Umbilical cord (tissue), 2 donors: Measurements from ENCODE around the gene IL7R. TPM values are rescaled to one million over a fixed set of nuclear protein-coding genes. Genes with fewer than 3 reads are reported as not detected.
A peak's percentile ranks its signal among the peaks of the same experiment; 100 is the strongest.

Source experiments
- DNase-seq: peaks from one replicate; pipeline ENCODE4 v3.0.0-alpha.2; 2015; ENCODE audit warnings: low spot score
- total RNA-seq: library from RNA; depleted of rRNA; stranded (reverse); fragments of >200 nt; gene quantifications from one replicate; pipeline ENCODE4 v1.2.3, GENCODE V29; 2014; ENCODE audit warnings: low replicate concordance; ENCODE audit not compliant: insufficient read depth

Gene IL7R
- total RNA-seq: 3.4 TPM

- DNase-seq: peak; percentile 8
Observed at GRCh38 chr5:35856765-35857351, at the start of gene IL7R. Gene IL7R (plus strand): TSS chr5:35856891. CDS start chr5:35856978, 87 bp downstream.

GRCh38 chr5:35810601-35811000 is 46.1 kb upstream of the IL7R start:
- no peak for DNase-seq

DNA sequence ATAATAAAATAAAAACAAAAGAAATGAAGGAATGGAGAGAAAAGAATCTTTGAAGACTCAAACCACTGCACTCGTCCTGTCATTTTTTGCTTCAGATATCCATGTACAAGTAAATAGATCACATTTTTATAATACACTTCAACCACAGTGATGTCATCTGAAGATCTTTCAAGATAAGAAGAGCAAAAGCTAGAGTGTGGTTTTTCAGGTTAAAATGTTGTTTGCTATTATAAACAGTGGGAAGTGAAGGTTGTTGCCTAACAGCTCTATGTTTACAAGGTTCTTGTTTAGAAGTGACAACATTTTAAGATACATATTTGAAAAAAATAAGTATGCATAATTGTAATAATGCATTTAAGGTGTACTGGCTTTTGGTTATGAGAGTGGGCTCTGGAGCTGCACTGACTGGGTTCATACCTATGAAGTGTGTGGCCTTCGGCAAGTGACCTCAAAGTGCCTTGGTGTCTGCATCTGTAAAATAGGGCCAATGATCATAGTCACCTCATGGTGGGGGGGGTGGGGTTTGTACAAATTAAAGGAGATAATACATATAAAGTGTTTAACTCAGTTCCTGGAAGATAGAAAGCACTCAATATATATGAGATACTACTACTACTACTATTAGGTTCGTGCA is 45.5 kb upstream of the IL7R start:
- no peak for DNase-seq

DNA sequence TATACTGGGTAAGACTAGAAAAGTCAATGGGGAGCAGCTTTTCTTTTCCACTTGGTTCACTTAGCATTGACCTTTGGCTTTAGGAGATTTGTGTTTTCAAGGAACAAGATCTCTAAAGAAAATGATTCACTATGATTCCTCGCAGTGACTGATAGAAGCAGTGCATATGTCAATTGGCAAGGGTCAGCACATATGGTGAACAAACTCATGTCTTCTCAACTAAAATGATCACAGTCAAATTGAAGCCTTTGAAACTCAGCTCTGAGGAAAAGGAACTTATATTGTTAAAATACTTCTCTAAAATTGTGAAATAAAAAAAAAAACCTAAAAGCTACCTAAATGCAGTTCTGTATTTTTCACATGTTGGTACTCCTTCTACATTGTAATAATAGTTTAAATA is 43.2 kb upstream of the IL7R start:
- DNase-seq: no peak

DNA sequence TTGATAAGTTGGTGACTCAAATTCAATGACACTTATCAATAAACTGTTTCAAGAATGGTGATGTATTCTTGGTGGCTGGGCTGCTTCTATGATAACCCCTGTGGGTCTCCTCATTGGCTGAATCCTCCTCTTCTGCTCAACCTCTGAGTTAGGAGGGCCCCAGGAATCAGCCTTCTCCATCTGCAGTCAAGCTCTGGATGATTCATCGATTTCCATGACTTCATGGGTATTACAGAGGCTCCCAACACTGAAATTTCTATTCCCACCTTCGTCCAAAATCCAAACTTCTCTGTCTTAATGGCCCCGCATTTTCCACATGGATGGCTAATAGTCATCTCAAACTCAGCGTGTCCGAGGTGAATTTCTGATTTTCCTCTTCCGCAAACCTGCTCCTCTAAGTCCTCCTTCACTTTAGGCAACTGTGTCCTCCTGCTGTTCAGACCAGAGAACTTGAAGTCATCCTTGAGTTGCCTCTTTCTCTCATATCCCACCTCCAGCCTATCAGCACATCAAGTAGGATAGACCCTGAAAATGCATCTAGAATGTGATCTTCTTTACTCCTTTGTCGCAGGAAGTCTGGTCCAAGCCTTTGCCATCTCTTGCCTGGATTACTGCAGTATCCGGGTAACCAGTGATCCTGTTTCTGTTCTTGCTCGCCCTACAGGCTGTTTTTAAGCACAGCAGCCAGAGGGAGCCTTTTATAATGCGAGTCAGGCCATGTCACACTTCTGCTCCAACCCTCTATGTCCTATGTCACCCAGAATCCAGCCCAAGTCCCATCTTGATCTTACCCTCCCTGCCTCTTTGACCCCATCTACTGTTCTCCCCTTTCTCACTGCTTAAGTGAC is 41.4 kb upstream of the IL7R start:
- no peak for DNase-seq

DNA sequence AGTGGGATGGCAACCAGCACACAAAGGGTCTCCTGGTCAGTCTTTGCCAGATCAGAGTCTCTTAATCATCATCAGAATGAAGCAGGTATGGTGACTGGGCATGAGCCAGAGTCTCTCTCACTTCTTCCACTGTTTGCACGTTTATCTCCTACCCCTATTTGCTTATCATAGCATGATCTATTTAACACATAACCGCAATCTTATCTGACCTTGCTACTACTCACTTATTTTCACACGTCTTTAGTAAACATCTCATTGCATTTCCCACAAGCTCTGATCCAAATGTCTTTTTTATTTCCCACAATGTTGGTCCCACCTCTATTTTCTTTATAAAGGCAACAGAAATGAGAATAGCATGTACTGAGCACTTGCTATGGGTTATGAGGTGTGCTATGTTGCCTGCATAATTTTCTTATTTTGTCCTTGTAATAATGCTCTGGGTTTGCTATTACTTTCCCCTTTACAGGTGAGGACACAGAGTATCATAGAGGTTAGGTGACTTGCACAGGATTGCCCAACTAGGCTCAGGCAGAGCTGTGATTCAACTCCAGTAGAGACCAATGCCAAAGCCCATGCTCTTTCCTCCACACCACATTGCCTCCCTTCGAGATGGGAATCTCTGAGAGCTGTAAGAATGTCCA is 39.7 kb upstream of the IL7R start:
- no peak for DNase-seq

GRCh38 chr5:35819026-35819425 is 37.7 kb upstream of the IL7R start:
- DNase-seq: no peak

- DNase-seq: no peak
Observed at GRCh38 chr5:35819668-35820067, 37.0 kb upstream of the IL7R start.

GRCh38 chr5:35820735-35821134 is 36.0 kb upstream of the IL7R start:
- DNase-seq: no peak

DNA sequence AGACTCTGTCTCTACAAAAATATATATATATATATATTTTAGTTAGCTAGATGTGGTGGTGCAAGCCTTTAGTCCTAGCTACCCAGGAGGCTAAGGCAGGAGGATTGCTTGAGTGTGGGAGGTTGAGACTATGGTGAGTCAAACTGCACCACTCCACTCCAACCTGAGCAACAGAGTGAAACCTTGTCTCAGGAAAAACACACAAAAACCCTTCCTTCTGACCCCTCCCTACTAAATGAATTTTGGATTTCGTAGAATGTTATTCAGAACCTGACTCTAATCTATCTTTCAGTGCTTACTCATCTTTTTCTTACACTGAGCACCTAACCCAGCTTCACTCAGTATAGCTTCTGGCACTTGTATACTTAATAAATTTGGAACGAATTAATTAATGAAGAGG is 35.2 kb upstream of the IL7R start:
- DNase-seq: no peak

DNA sequence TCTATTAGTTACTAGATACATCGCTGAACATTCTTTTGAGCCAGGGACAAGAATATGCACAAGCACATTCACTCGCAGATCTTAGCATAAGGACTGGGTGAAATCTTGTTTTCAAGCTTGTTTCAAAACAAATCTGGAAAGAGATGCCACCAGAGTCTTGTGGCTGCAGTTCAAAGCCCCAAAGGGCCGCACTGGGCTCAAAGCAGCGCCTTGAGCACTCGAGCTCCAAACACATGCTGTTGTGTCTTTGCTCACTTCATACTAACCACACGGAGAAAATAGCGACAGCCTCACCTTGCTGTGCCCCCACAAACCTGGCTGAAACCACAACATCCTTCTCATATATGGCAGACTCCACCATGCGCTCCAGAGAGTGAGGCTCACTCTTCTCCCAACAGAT is 34.2 kb upstream of the IL7R start:
- no peak for DNase-seq

GRCh38 chr5:35823347-35824098 is 33.2 kb upstream of the IL7R start:
- no peak for DNase-seq

DNA sequence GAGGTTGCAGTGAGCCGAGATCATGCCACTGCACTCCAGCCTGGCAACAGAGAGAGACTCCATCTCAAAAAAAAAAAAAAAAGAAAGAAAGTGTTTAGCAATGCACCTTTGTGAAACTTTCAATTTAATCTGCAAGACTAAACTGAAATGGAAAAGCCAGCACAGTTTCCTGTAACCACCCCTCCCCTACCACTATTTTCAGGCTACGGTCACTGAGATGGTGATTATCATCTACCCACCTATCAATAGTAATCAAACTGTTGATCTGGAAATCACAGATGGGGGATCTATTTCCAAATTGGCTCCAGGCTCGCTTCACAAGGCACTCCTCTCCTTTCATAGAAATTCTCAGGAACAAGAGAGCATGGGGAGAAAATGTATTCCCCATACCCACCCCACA is 30.6 kb upstream of the IL7R start:
- DNase-seq: no peak

- DNase-seq: no peak
Observed at GRCh38 chr5:35826554-35826953, 30.1 kb upstream of the IL7R start.

GRCh38 chr5:35828082-35828598 is 28.6 kb upstream of the IL7R start:
- DNase-seq: no peak

DNA sequence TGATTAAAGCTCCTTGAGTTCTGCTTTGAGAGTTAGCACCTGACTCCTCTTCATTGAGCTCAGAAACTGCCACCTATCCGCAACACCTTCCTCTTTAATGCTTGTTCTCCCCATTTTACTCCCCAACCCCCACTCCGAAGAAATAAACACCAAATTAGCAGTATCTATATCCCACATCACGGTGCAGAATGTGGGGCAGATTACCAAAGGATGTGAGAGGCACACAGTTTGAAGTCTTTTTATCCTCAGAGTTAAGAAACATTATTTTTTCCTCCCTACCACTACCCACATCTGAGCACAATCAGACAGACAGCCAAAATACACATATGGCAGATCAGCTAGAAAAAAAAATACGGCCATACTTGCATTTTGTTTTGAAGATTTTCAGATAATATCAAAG is 26.1 kb upstream of the IL7R start:
- DNase-seq: no peak

DNA sequence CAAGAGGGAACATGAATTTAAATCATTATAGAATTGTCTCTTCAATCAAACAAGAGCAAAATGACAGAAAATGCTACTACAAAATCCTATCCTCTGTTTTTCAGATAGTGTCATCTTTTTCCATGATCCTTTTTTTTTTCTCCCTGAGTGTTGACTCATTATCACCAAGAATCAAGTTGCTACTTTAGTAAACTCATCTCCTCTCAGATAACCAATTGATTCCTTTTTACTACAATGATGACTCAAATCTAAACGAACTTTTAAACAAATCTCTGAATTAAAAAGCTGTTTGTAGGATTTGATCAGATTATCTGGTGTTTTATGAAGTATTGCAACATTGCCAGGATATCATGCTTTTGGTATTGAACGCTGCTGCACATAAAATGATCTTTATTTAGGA is 23.9 kb upstream of the IL7R start:
- no peak for DNase-seq

DNA sequence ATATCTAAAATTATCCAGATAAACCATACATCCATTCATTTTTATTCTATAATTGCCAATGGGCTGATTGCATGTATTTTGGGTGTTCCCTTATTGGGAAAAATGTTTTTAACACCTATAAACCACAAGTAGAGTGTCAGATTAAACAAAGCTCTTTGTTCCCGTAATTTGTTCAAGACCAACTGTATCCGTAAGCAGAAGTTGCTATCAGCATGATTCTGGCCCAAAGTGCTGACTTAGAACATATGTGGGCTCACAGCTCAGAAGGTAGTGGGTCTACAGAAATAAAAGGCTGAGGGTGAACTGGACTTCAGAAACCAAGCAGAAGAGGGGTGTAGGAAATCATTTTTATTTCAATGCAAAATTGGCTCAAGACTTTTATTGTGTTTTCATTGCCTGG is 23.5 kb upstream of the IL7R start:
- no peak for DNase-seq

DNA sequence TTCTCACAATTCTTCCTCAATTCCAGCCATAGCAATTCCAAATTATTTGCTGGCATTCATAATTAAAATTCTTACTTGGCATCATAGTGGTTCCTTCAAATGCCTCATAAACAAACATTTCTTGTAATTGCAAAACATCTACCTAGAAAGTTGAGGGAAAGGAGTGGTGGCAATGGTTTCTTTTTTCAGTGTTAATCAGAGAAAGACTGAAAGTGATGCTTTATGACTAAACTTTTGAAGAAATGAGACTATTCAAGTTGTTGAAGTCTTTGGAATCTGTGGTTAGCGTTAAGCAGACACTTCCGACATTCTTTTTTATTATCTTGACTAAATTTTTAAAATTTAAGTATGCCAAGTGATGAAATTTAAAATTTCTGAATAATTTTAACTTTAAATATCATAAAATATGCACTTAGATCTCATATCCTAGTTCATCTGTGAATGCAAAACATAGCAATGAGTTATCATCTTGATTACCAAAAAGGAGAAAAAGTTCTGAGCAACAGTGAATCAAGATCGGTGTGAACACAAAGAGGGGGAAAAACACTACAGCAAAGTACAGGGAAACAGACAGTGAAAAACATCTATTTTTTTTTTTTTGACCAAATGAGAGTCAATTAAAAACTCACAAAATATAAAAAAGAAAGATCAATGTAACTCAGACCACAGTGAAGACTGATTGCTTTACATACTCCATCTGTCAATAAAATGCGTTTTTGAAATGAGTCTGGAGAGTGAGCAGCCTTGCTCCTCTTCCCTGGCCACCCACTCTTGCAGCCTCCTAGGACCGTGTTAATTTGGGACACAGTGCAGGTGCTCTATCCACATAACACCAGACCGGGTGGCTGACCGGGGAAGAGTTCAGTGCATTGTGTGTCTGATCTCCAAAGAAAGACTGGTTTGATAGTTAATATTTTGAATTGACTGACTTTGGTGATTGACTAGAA is 20.6 kb upstream of the IL7R start:
- no peak for DNase-seq

DNA sequence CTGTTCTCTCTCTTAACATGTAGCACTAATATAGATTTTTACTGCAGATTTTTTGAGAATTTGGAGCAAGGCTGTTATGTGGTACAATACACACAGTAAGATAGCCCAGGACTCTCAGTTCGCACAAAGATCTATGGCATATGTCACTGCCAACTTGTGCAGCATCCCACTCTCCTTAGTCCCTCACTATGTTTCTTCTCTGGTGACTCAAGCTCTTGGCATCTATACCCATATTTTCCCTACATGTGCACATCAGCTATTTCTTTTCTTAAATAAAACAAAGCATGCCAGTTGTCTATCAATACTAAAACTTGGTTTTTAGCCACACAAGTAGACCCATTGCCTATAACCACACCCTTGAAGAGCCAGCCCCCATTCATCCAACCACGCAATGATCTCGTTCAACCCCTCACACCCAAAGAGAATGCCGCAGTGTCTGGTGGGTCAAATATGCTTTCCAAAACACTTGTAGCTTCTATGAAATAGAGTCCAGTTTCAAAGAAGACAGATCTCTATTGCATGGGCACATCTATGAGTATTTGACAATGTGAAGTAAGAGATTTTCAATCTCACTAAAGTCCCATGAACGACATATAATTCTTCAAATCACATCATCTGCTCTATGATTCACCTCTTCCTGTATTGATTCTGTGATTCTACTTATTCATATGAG is 18.2 kb upstream of the IL7R start:
- no peak for DNase-seq
